Prostate gland (tissue), 2 donors: ENCODE results near the gene PGGHG.
"Not testable (repeated sequence)": the region's sequence is repeated elsewhere in the genome, so short reads cannot be mapped to it uniquely, and the experiment has no call there.

ENCODE experiments used
- CTCF ChIP-seq, 4 experiments: fragments of 200-600 bp in 2 of 4; fragments of 450-650 bp in 2 of 4; sonication (generic) in 2 of 4; IDR thresholded peaks; 1 replicate in 3 of 4; 2 replicates in 1 of 4; pipeline ENCODE4 v1.5.1; 2016 to 2019; ENCODE audit warnings: antibody characterized with exemption in 4 of 4, mild to moderate bottlenecking in 2 of 4, moderate library complexity in 2 of 4
- POLR2A ChIP-seq: fragments of 450-650 bp; IDR thresholded peaks from one replicate; pipeline ENCODE4 v1.6.1; 2016; ENCODE audit warnings: antibody characterized with exemption, mild to moderate bottlenecking

GRCh38 chr11:309979-310572 lies 21.1 kb downstream of the PGGHG start:
- peak in 1 of 4 experiments; percentile 17 for TF ChIP-seq CTCF (IDR thresholded peaks at IDR 0.05)
- not testable (repeated sequence) for TF ChIP-seq POLR2A
